ENCODE results near the gene TAS1R3.

The TAS1R3 gene

GRCh38 chr1:1294250-1294890 lies 36.7 kb upstream of the TAS1R3 start:
- no peak for DNase-seq (ENCODE audit: low spot score)
- ChIA-PET POLR2A (ENCODE audit: low non-redundant PET) (no interaction called here), CTCF (interaction anchor here (0.6 kb wide), 1 partner anchor 36 kb away, joined by 3 read pairs; no protein-coding TSS in a partner anchor)
- no peak for TF ChIP-seq CTCF (conservative IDR thresholded peaks at IDR 0.05; ENCODE audit: low read depth)
- peak overlapping the region; percentile 65; the same call in 1 of the 2 replicates for H3K27ac ChIP-seq

GRCh38 chr1:1295154-1295923 lies 35.7 kb upstream of the TAS1R3 start:
- POLR2A ChIA-PET (ENCODE audit: low non-redundant PET), result no interaction called here
- CTCF ChIA-PET, result interaction anchor here (1.0 kb wide), 1 partner anchor 31 kb away, joined by 3 read pairs; no protein-coding TSS in a partner anchor
- DNase-seq (ENCODE audit: low spot score), result no peak
- TF ChIP-seq CTCF (conservative IDR thresholded peaks at IDR 0.05; ENCODE audit: low read depth), result no peak
- peak overlapping the region; percentile 37 for H3K27ac ChIP-seq

DNA sequence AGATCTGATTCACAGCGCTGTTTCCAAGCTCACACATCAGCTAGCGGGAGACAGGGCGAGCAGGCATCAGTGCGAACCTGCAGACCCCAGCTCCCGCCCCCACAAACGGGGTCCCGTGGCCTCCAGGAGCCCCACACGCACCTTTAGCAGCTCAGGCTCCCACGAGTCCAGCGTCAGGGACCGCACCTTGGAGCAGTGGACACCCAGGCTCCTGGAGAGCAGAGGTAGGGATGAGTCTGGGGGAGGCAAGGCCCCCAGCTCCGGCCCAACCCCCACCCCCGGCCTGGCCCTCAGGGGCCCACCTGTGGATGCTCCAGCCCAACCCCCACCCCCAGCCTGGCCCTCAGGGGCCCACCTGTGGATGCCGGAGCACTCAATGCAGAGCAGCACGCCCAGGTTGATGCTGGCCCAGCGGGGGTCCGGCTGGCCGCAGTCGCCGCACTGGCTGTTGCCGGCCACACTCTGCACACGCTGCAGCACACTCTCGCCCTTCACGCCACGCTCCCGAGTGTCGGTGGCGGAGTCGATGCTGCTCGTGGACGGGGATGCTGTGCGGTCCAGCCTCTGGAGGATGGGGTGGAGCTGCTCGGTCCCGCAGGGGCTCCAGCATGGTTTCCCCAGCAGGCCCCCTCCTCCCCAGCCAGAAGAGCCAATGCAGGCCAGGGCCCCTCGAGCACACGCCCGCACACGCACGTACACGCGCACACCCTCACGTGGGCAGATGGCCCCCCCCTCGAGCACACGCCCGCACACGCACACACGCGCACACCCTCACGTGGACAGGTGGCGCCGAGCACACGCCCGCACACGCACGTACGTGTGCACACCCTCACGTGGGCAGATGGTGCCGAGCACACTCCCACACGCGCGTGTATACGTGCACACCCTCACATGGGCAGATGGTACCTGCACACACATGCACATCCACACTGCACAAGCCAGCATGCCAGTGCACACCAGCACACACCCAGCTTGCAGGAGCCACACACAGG lies 34.7 kb upstream of the TAS1R3 start:
- DNase-seq (ENCODE audit: low spot score), result no peak
- ChIA-PET CTCF (no interaction called here), POLR2A (ENCODE audit: low non-redundant PET) (no interaction called here)
- peak overlapping the region; percentile 37 for H3K27ac ChIP-seq
- no peak for TF ChIP-seq CTCF (conservative IDR thresholded peaks at IDR 0.05; ENCODE audit: low read depth)

GRCh38 chr1:1297802-1298424 lies 33.2 kb upstream of the TAS1R3 start:
- POLR2A ChIA-PET (ENCODE audit: low non-redundant PET), result no interaction called here
- DNase-seq (ENCODE audit: low spot score), result no peak
- TF ChIP-seq CTCF (conservative IDR thresholded peaks at IDR 0.05; ENCODE audit: low read depth), result no peak
- CTCF ChIA-PET, result interaction anchor here (1.1 kb wide), 1 partner anchor 46 kb away, joined by 6 read pairs; no protein-coding TSS in a partner anchor
- H3K27ac ChIP-seq, result peak overlapping the region; percentile 27

DNA sequence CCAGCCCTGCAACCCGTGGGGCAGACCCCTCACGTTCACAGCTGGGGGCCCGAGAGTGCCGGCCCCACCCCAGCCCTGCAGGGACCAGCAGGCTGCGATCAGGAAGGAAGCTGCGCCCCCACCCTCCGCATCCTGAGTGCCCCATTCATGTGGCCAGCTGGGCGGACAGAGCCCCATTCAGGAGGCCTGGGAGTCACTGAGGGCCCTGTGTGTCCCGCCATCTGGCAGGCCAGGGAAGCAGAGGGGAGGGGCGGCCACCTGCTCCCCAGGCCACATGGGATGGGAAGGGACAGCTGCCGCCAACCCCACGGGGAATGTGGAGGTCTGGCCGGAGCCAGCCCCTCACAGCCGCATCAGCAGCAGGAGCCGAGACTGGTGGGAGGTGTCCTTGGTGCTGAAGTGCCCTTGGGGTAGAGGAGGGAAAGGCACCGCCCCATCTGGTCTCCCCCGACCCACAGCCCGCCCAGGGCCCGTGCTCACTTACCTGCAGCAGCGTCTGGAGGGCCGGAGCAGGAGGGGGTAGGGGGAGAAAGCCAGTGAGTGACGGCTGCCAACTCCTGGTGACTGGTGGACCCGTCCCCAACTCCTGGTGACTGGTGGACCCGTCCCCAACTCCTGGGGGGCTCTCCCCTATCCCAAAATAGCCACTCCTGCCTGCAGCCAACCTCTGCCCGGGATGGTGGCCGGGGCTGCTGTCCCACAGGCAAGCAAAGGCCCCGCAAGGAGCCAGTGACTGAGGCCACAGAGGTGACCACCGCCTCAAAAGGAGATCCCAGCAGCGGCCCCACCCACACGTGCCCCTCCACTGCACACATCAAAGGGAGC lies 32.0 kb upstream of the TAS1R3 start:
- TF ChIP-seq CTCF (conservative IDR thresholded peaks at IDR 0.05; ENCODE audit: low read depth), result no peak
- no peak for DNase-seq (ENCODE audit: low spot score)
- ChIA-PET POLR2A (ENCODE audit: low non-redundant PET) (no interaction called here), CTCF (interaction anchor here (0.6 to 1.5 kb wide), 4 partner anchors 8 to 50 kb away, joined by 3 to 7 read pairs (median 4); no protein-coding TSS in a partner anchor)
- H3K27ac ChIP-seq, result peak overlapping the region; percentile 100
